Activated CD8-positive, alpha-beta T cell treated with anti-CD3 and anti-CD28 coated beads for 36 hours (primary cell): ENCODE data around the gene TLE4. TPM values are rescaled to one million over a fixed set of nuclear protein-coding genes. Genes with fewer than 3 reads are reported as not detected.

Experiments used
- ATAC-seq: fragments of 200-7000 bp; cut with Tn5 transposase; one replicate; pipeline ENCODE4 v1.10.0; 2021; ENCODE audit warnings: mild to moderate bottlenecking, moderate library complexity
- CTCF ChIA-PET: fragments of 350-600 bp; sonication (Branson Sonifier 250); formaldehyde crosslinking; loops from one replicate; lab custom pipeline; 2021; ENCODE audit warnings: antibody characterized with exemption; lab: Charles Lee
- POLR2A ChIA-PET: fragments of 350-600 bp; sonication (Branson Sonifier 250); formaldehyde crosslinking; loops from one replicate; lab custom pipeline; 2021; ENCODE audit warnings: antibody characterized with exemption; lab: Charles Lee
- DNase-seq: peaks from one replicate; pipeline ENCODE4 v3.0.0-alpha.2; 2020
- H3K27ac Mint-ChIP-seq: one replicate; pipeline ENCODE4 v1.8.0; 2021; ENCODE audit warnings: mild to moderate bottlenecking, mixed read lengths
- H3K27me3 Mint-ChIP-seq: one replicate; pipeline ENCODE4 v1.8.0; 2021; ENCODE audit warnings: mixed read lengths
- H3K36me3 Mint-ChIP-seq: one replicate; pipeline ENCODE4 v1.8.0; 2021; ENCODE audit warnings: low read depth, mixed read lengths
- H3K4me1 Mint-ChIP-seq: one replicate; pipeline ENCODE4 v1.8.0; 2021; ENCODE audit warnings: low read depth, mixed read lengths
- H3K4me3 Mint-ChIP-seq: one replicate; pipeline ENCODE4 v1.8.0; 2021; ENCODE audit warnings: mild to moderate bottlenecking, moderate library complexity, mixed read lengths
- H3K9me3 Mint-ChIP-seq: one replicate; pipeline ENCODE4 v1.8.0; 2021; ENCODE audit warnings: mixed read lengths
- intact Hi-C: fragments of 100-400 bp; cut with micrococcal nuclease; formaldehyde crosslinking; loops from one replicate; pipeline ENCODE4 v1.10.0; 2022
- total RNA-seq, 2 experiments: library from RNA; stranded (reverse); gene quantifications; one replicate each; pipeline ENCODE4 v1.2.3, GENCODE V29; 2021
- TF ChIP-seq, protein P1 (sequence below): fragments of 200-600 bp; IDR thresholded peaks from one replicate; pipeline ENCODE4 v1.8.0; 2022; ENCODE audit warnings: antibody characterized with exemption, mild to moderate bottlenecking

Gene TLE4
- total RNA-seq, 2 experiments from 2014 or later = 30.8 to 31.9 TPM

GRCh38 chr9:79664375-79664831 is 92.6 kb downstream of the TLE4 start:
- H3K4me1 Mint-ChIP-seq = peaks cover 49% of the 10 kb centered on the region
- ChIA-PET POLR2A (no interaction called here), CTCF (no interaction called here)
- H3K9me3 Mint-ChIP-seq = no peaks in the 10 kb centered on the region
- no peak overlapping the region for H3K27ac Mint-ChIP-seq
- TF ChIP-seq, protein P1, sequence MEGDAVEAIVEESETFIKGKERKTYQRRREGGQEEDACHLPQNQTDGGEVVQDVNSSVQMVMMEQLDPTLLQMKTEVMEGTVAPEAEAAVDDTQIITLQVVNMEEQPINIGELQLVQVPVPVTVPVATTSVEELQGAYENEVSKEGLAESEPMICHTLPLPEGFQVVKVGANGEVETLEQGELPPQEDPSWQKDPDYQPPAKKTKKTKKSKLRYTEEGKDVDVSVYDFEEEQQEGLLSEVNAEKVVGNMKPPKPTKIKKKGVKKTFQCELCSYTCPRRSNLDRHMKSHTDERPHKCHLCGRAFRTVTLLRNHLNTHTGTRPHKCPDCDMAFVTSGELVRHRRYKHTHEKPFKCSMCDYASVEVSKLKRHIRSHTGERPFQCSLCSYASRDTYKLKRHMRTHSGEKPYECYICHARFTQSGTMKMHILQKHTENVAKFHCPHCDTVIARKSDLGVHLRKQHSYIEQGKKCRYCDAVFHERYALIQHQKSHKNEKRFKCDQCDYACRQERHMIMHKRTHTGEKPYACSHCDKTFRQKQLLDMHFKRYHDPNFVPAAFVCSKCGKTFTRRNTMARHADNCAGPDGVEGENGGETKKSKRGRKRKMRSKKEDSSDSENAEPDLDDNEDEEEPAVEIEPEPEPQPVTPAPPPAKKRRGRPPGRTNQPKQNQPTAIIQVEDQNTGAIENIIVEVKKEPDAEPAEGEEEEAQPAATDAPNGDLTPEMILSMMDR = no peak
- H3K36me3 Mint-ChIP-seq = peaks cover 4% of the 10 kb centered on the region
- no peak for DNase-seq
- H3K27me3 Mint-ChIP-seq = no peaks in the 10 kb centered on the region
- H3K4me3 Mint-ChIP-seq = no peak overlapping the region
- intact Hi-C loops = no loop called here
- ATAC-seq = no peak

DNA sequence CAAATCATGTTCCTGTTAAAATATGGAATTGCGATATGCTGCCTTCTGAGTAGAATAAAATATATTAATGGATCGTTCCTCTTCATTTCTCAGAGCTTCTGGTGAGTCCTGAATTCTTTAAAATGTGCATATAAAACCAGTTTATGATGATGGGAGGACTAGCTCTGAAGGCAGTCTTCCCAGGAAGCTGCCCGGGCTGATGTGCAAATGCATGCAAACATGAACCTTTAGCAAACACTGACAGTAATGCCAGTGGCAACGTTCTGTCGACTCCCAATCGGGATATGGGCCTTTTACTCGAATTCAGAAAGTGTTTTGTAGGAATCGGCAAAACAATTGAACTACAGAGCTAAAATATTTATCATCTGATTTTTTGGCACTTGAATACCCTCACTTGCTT is 93.6 kb downstream of the TLE4 start:
- no peak overlapping the region for H3K27ac Mint-ChIP-seq
- ChIA-PET POLR2A (no interaction called here), CTCF (no interaction called here)
- ATAC-seq (no peak), DNase-seq (no peak)
- no peaks in the 10 kb centered on the region for H3K9me3 Mint-ChIP-seq
- intact Hi-C loops = no loop called here
- peaks cover 5% of the 10 kb centered on the region for H3K36me3 Mint-ChIP-seq
- TF ChIP-seq, protein P1 = no peak
- H3K4me1 Mint-ChIP-seq = peaks cover 56% of the 10 kb centered on the region
- H3K27me3 Mint-ChIP-seq = no peaks in the 10 kb centered on the region
- no peak overlapping the region for H3K4me3 Mint-ChIP-seq

GRCh38 chr9:79665931-79666330 is 94.2 kb downstream of the TLE4 start:
- Mint-ChIP-seq H3K27me3 (no peaks in the 10 kb centered on the region), H3K36me3 (peaks cover 9% of the 10 kb centered on the region), H3K4me1 (peaks cover 59% of the 10 kb centered on the region), H3K9me3 (no peaks in the 10 kb centered on the region), H3K4me3 (no peak overlapping the region), H3K27ac (peak overlapping the region; percentile 27)
- DNase-seq (no peak), ATAC-seq (no peak)
- POLR2A ChIA-PET = no interaction called here
- CTCF ChIA-PET = no interaction called here
- intact Hi-C loops = no loop called here
- TF ChIP-seq, protein P1 = no peak

GRCh38 chr9:79667120-79667519 is 95.4 kb downstream of the TLE4 start:
- TF ChIP-seq, protein P1 = no peak
- ATAC-seq = no peak
- peaks cover 13% of the 10 kb centered on the region for H3K36me3 Mint-ChIP-seq
- no peak overlapping the region for H3K27ac Mint-ChIP-seq
- H3K9me3 Mint-ChIP-seq = no peaks in the 10 kb centered on the region
- ChIA-PET CTCF (no interaction called here), POLR2A (no interaction called here)
- H3K4me1 Mint-ChIP-seq = peaks cover 62% of the 10 kb centered on the region
- intact Hi-C loops = no loop called here
- no peaks in the 10 kb centered on the region for H3K27me3 Mint-ChIP-seq
- H3K4me3 Mint-ChIP-seq = no peak overlapping the region
- no peak for DNase-seq

DNA sequence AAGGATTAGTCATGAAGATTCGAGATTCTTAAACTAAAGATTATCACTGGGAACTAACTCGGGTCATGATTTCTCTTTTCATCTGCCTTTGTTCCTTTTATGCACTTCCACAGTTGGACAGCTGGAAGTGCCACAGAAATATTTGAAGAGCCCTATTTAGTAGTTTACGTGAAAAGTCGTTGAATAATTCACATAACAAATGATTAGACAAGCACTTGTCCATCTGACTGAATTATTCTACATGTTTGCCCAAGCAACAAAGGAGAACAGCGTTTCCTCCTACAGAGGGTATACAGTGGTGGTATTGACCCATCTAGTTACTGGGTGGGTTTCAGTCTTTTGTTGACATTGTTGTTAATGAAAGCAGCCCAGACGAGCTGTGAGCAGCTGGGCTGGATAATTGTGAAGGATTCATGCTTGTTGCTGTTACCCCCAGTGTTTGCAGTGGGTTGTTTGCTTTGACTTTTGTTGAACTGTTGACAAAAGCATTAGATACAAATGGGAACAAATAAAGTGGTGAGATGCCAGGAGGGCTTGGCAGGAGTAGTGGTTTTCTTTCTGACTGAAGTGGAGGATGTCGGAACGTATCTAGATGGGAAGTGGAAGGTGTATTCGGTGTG is 96.2 kb downstream of the TLE4 start:
- Mint-ChIP-seq H3K36me3 (peaks cover 17% of the 10 kb centered on the region), H3K4me1 (peaks cover 62% of the 10 kb centered on the region), H3K9me3 (no peaks in the 10 kb centered on the region), H3K27me3 (no peaks in the 10 kb centered on the region), H3K27ac (no peak overlapping the region), H3K4me3 (no peak overlapping the region)
- ChIA-PET POLR2A (no interaction called here), CTCF (no interaction called here)
- intact Hi-C loops = no loop called here
- DNase-seq (no peak), ATAC-seq (no peak)
- TF ChIP-seq, protein P1 = no peak
